Ascending aorta (tissue), 2 donors: ENCODE measurements around the gene C16orf74. TPM values are rescaled to one million over a fixed set of nuclear protein-coding genes. Genes with fewer than 3 reads are reported as not detected.

Source experiments
- DNase-seq, 2 donors: peaks; one replicate each; pipeline ENCODE4 v3.0.0-alpha.2; 2019; ENCODE audit warnings: low spot score in 2 of 2
- H3K27ac ChIP-seq, 2 donors: fragments of 200-600 bp; sonication (generic); one replicate each; pipeline ENCODE4 v1.5.1; 2016 to 2017; ENCODE audit warnings: mild to moderate bottlenecking in 1 of 2
- H3K27me3 ChIP-seq: fragments of 200-600 bp; sonication (generic); one replicate; pipeline ENCODE4 v1.5.1; 2017
- H3K36me3 ChIP-seq, 2 donors: fragments of 200-600 bp; sonication (generic); one replicate each; pipeline ENCODE4 v1.5.1; 2016
- H3K4me1 ChIP-seq, 2 donors: fragments of 200-600 bp; sonication (generic); one replicate each; pipeline ENCODE4 v1.5.1; 2016 to 2017; ENCODE audit warnings: mild to moderate bottlenecking in 1 of 2
- H3K4me3 ChIP-seq, 2 donors: fragments of 200-600 bp; sonication (generic); one replicate each; pipeline ENCODE4 v1.5.1; 2016 to 2017; ENCODE audit warnings: mild to moderate bottlenecking in 1 of 2
- H3K9me3 ChIP-seq, 2 donors: fragments of 200-600 bp; sonication (generic); one replicate each; pipeline ENCODE4 v1.5.1; 2016
- CTCF ChIP-seq, 3 experiments: fragments of 200-600 bp in 2 of 3; fragments of 450-650 bp in 1 of 3; sonication (generic) in 2 of 3; IDR thresholded peaks; one replicate each; pipeline ENCODE4 v1.5.1; 2016 to 2019; ENCODE audit warnings: antibody characterized with exemption in 3 of 3, mild to moderate bottlenecking in 1 of 3, moderate library complexity in 1 of 3
- intact Hi-C: fragments of 100-400 bp; cut with DNase I; formaldehyde crosslinking; loops from one replicate; pipeline ENCODE4 v1.15.1; 2023
- total RNA-seq: library from RNA; depleted of rRNA; stranded (reverse); fragments of >200 nt; gene quantifications from one replicate; pipeline ENCODE4 v1.1.0, GENCODE V29; 2016

C16orf74 gene
- total RNA-seq, 1 donor from 2014 or later, result not detected

- Histone ChIP-seq H3K36me3 (no peaks in the 10 kb centered on the region), H3K9me3 (no peaks in the 10 kb centered on the region), H3K4me1 (no peaks in the 10 kb centered on the region), H3K27ac (no peak overlapping the region), H3K27me3 (no peaks in the 10 kb centered on the region), H3K4me3 (no peak overlapping the region)
- DNase-seq, result no peak
- no peak for TF ChIP-seq CTCF (IDR thresholded peaks at IDR 0.05)
- intact Hi-C loops, result no loop called here
Measured at GRCh38 chr16:85730186-85730465, 20.8 kb downstream of the C16orf74 start.

GRCh38 chr16:85729452-85730185, 21.3 kb downstream of the C16orf74 start:
- no peaks in the 10 kb centered on the region for H3K36me3 ChIP-seq
- DNase-seq, result no peak
- no peaks in the 10 kb centered on the region for H3K27me3 ChIP-seq
- H3K27ac ChIP-seq, result no peak overlapping the region
- TF ChIP-seq CTCF (IDR thresholded peaks at IDR 0.05), result no peak
- no peaks in the 10 kb centered on the region for H3K4me1 ChIP-seq
- intact Hi-C loops, result no loop called here
- H3K9me3 ChIP-seq, result no peaks in the 10 kb centered on the region
- no peak overlapping the region for H3K4me3 ChIP-seq

- Histone ChIP-seq H3K4me3 (no peak overlapping the region), H3K27me3 (no peaks in the 10 kb centered on the region), H3K36me3 (no peaks in the 10 kb centered on the region), H3K27ac (no peak overlapping the region), H3K4me1 (no peaks in the 10 kb centered on the region), H3K9me3 (no peaks in the 10 kb centered on the region)
- TF ChIP-seq CTCF (IDR thresholded peaks at IDR 0.05), result no peak
- no peak for DNase-seq
- intact Hi-C loops, result no loop called here
Measured at GRCh38 chr16:85728879-85729278, 22.0 kb downstream of the C16orf74 start.

GRCh38 chr16:85724936-85725335, 26.0 kb downstream of the C16orf74 start:
- no peak for DNase-seq
- Histone ChIP-seq H3K27ac (no peak overlapping the region), H3K9me3 (no peaks in the 10 kb centered on the region), H3K4me1 (no peaks in the 10 kb centered on the region), H3K36me3 (no peaks in the 10 kb centered on the region), H3K27me3 (no peaks in the 10 kb centered on the region), H3K4me3 (no peak overlapping the region)
- TF ChIP-seq CTCF (IDR thresholded peaks at IDR 0.05), result no peak
- intact Hi-C loops, result no loop called here

- Histone ChIP-seq H3K27ac (no peak overlapping the region), H3K4me1 (no peaks in the 10 kb centered on the region), H3K9me3 (no peaks in the 10 kb centered on the region), H3K27me3 (no peaks in the 10 kb centered on the region), H3K4me3 (no peak overlapping the region), H3K36me3 (no peaks in the 10 kb centered on the region)
- no peak for TF ChIP-seq CTCF (IDR thresholded peaks at IDR 0.05)
- intact Hi-C loops, result no loop called here
- DNase-seq, result no peak
Measured at GRCh38 chr16:85724126-85724879, 26.6 kb downstream of the C16orf74 start.
